ENCODE results near the gene SORCS2.
"Not testable (repeated sequence)": the region's sequence is repeated elsewhere in the genome, so short reads cannot be mapped to it uniquely, and the experiment has no call there.

SORCS2 gene

DNA sequence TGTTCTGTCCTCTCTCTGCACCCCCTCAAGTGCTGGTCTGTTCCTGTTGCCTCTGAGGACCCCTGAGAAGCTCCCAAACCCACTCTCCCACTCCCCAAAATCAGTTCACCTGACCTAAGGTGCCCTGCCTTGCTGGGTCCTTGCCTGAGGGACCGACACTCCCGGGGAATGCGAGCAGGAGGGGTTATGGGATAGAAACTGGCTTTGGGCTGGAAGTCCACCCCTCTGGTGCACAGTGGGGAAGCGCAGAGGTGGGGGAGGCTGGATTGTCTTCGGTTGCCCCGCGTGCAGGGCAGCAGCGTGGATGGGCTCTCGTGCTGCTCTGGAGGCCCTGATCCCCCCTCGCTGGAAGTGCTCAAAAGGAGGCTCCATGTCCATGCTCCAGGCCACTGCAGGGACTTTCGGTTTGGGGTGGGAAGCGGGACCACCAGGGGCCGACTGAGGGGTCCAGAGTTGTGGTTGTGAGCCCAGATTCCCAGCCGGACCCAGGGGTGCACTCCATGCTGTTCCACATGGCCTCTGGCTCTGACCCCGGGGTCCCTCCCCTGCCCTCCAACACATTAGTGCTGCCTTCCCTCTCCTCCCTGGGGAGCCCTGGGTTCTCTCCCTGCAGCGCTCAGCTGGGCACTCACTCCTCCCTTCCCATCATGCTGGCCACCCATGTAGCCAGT lies 7.6 kb downstream of the SORCS2 start:
- no peak for DNase-seq (ENCODE audit: low spot score)

- no peak for DNase-seq (ENCODE audit: low spot score)
These were observed 8.5 kb downstream of the SORCS2 start for GRCh38 chr4:7200801-7201200.

- DNase-seq (ENCODE audit: low spot score) = no peak
These were observed 9.3 kb downstream of the SORCS2 start for GRCh38 chr4:7201420-7202305.

GRCh38 chr4:7202411-7202810 lies 10.1 kb downstream of the SORCS2 start:
- DNase-seq (ENCODE audit: low spot score) = no peak

DNA sequence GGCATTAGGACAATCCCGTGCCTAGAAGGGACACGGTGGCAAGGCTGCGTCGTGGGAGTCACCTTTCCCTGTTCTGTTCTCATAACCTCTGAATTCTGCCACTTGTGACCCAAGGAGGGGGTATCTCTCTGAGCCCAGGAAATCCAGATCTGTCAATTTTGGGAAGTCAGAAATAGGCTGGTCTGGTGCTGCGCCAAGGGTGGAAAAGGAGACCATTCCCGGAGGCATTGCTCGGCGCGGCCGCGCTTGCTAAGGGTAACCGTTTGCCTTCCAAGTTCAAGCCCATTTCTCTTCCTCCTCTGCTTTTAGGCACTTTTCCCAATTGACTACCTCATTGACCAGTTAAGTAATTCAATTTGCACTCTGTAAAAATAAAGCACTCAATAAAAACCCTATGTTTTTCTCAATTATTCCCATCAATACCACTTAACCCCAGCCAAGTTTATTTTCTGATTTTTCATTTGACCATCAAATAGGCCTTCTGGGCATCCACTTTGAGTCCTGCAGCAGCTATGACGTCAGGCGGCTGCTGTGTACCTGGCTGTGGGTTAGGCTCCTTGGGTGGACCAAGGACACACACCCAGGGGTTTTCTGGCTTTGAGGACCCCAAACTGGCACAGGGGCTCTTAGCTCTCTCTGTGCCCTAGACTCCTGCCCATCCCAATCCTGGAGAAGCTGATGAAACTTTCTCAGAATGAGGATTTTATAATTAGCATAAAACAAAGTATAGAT lies 12.5 kb downstream of the SORCS2 start:
- no peak for DNase-seq (ENCODE audit: low spot score)

DNA sequence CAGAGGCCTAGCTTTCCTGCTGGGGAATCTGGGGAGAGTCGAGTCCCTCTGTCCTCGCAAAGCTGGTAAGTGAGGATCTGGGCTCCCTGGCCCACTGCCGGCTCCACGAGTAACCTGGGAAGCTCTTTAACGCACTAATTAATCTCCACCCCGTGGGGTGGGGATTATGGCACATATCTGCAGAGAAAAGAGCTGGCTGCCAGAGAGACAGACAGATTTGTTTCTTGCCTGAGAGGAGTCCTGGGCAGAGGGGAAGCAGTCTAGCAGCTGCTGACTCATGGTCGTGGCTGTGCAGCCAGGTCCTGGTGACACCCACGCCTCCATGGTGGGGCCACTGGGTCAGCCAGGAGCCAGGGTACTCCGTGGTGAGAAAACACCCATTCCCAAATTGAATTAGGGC lies 14.0 kb downstream of the SORCS2 start:
- no peak for DNase-seq (ENCODE audit: low spot score)

DNA sequence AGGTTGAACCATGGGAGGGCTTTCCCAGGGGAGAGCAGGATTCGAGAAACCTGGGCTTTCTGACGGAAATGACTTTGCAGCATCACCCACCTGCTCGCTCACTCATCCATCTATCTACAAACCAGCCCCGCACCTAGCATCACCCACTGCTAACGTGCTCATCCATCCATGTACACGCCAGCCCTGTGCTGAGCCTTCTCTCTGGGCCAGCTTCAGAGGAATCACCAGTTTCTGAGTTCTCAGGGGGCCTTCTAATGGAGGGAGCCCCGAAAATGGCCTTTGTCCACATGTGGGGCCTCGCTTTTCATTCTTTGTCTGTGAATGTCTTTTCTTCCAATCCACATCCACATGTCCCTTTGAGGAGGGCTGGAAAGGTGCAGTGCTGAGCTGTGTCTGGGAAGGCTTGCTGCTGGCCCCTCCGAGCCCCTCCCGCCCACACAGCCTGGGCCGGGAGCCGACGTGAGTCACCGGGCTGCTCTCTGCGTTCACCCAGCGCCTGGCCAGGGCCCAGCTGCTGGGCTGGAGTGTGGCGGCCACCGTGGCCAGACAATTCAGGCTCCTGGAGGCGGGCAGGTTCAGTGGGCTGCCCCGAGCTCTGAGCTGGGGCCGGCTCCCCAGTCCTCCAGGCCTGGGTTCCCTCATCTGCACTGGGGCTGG lies 14.7 kb downstream of the SORCS2 start:
- peak; percentile 35 for DNase-seq (ENCODE audit: low spot score)

DNA sequence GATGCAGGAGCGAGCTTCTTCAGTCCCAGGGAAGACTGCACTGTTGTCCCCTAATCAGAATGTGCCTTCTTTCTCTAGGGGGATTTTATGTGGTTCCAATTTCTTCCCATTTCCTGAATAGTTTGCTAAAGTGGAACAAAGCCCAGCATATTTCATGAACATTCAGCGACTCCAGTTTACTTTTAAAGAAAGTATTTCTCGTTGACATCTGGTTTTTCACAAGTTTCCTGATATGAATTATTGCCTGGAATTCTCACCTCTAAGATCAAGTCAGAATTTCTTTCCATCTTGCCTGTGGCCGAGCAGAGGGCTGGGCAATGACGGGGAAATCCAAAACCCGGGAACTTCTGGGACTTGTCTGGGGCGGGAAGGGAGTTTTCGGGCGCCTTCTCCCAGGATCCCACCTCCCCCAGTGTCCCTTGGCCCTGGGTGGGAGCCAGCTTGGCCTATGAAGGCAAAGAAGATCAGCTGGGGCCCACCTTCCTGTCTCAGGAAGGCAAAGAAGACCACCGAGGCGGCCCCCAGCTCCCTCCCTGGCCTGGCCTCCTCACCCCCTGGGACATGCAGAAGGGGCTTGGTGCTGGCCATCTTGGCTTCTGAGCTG lies 15.4 kb downstream of the SORCS2 start:
- DNase-seq (ENCODE audit: low spot score) = no peak

DNA sequence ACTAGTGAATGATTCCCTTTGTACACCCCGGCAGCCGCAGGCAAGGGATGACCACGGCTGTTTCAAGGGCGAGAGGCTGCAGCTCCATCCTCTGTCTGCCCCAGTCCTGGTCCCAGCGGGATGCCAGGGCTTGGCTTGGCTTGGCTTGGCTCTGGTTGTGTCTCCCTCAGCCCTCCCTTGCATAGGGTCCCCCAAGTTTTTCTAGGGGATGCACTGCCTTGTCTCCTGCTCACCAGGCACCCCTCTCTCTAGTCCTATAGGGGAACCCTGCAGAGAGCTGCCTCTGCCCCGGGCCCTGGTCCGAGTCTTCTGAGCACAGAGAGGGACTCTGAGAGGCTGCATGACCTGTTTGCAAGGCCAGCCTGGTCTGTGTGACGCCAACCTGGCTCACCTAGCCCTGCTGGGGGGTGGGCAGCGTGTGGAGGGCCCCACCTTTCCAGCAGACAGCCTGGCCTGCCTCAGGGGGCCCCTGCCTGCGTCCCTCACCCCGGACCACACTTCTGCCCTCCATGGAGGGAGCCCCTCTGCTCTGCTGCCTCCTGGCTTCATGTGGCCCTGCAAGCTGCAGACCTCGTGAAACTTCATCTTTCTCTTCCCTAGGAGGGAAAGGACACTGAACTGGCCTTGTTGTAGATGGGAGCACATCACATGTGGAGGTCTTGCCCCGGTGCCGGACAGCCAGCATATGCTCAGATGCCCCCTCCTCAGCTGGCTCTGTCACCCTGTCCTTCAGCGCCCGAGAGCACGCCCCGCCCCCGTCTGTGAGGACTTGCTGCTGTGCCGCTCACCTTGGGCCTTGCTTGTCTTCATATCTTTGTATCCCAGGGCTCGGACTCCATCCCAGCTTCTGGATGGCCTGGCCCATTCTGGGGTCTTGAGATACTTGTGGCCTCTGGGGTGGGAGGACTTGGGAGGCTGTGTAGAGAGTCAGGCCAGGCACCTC lies 16.4 kb downstream of the SORCS2 start:
- no peak for DNase-seq (ENCODE audit: low spot score)

GRCh38 chr4:7209699-7210098 lies 17.4 kb downstream of the SORCS2 start:
- no peak for DNase-seq (ENCODE audit: low spot score)

DNA sequence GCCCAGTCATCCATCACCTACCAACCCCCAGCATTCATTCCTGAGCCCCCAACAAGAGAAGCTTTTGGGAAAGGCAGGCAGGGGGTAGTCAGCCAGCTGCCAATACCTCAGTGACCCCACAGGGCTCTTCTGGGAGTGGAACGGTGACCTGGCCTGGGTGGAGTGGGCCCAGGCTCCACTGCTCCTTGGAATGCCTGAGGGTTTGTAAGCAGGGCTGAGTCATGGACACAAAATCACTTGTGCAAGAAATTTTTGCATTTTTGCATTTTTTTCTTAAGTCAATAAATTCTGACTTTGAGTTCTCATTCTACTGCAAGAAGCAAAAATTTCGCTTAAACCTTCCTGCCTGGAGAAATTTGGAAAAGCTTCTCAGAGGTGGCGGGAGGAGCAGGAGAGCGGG lies 18.5 kb downstream of the SORCS2 start:
- DNase-seq (ENCODE audit: low spot score) = no peak

DNA sequence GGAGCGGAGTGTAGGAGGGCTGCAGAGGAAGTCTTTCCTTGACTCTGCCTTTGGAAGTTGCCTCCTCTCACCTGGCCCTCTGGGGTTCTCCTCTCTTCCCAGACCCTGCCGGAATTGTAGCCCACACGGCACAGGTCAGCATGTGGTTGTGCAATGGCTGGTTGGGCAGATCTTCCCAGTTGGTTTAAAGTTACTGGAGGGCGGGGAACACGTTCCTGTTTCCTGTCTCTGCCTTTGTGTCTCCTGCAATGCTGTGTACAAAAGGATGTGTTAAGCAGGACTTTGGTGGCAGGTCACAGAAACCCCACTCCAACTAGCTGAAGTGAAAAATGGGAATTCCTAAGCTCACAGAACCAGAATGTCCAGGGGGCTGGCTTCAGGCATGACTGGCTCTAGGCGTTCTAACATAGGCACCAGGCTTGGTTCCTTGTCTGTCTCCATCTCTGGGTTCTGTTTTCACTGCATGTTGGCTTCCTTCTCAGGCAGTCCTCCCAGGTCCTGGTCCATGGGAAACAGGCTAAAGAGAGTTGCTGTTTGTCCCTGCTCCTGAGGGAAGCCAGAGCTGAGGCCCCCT lies 19.9 kb downstream of the SORCS2 start:
- no peak for DNase-seq (ENCODE audit: low spot score)

GRCh38 chr4:7212921-7213320 lies 20.6 kb downstream of the SORCS2 start:
- no peak for DNase-seq (ENCODE audit: low spot score)

DNA sequence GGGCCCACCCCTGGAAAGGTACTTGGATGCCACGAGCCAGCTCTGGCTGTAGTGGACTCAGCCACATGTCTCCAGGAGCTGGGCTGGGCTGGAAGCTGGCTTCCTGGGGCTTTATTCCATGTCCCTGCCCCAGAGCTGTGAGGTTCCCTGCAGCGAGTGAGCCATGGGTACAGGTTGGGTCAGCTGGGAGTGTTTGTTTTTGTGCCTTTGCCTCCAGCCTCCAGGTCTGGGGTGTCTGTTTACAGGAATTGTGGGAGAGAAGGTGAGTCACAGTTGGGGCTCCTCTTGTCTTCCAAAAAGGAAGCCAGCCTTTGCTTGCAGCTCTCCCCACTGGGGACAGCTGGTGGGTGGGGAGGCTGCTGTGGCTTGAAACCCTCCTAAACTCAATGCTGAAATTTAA lies 21.5 kb downstream of the SORCS2 start:
- DNase-seq (ENCODE audit: low spot score) = no peak

GRCh38 chr4:7214359-7214758 lies 22.0 kb downstream of the SORCS2 start:
- DNase-seq (ENCODE audit: low spot score) = no peak

GRCh38 chr4:7215187-7215586 lies 22.8 kb downstream of the SORCS2 start:
- DNase-seq (ENCODE audit: low spot score) = not testable (repeated sequence)

DNA sequence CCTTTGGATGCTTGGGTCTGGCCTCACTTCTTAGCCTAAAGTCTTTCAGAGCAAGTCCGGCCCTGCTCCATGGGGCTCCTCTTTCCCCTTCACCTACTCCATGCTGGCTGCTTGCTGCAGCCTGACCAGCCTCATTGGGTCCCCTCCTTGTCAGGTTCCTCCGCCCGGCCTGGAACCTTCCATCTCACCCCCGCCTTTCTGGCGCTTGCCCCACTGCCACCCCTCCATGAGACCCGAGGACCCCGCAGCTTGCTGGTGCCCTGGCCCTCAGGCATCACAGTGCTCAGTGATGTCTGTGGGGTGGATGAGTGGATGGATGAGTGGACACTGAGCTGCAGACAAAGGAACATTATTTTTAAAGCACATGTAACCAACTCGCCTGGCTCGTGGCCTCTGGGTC lies 24.7 kb downstream of the SORCS2 start:
- DNase-seq (ENCODE audit: low spot score) = no peak

- no peak for DNase-seq (ENCODE audit: low spot score)
These were observed 25.4 kb downstream of the SORCS2 start for GRCh38 chr4:7217474-7218321.

GRCh38 chr4:7218686-7219085 lies 26.3 kb downstream of the SORCS2 start:
- no peak for DNase-seq (ENCODE audit: low spot score)

All from COLO829 (cell line).